Ishikawa (cell line): Measurements from ENCODE around the gene PEMT.

ENCODE experiments used
- CREB1 ChIP-seq: IDR thresholded peaks from 2 replicates; pipeline ENCODE4 v1.6.1; 2012; ENCODE audit warnings: low read depth
- FOXM1 ChIP-seq: IDR thresholded peaks from 2 replicates; pipeline ENCODE4 v1.6.1; 2012; ENCODE audit warnings: low read depth, borderline replicate concordance
- TF ChIP-seq, protein P1 (sequence below): IDR thresholded peaks from 2 replicates; pipeline ENCODE4 v1.6.1; 2012
- TF ChIP-seq, protein P2 (sequence below): IDR thresholded peaks from 2 replicates; pipeline ENCODE4 v1.6.1; 2012

DNA sequence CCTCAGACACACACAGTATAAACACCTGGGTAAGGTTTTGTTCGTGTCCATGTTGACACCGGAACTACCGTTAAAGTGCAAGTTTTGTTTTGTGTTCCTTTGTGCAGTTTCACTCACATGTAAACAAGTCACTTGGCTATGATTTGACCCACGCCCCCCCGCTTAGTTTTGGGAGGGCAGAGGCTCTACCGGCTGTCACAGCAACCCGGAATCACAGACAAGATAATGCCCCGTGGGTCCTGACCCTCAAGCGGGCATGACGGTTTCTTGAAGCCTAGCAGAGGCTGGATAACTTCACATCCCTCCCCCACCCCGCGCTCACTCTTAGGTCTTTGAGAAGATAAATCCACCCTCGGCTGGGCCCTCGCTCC lies 97.0 kb downstream of the PEMT start:
- TF ChIP-seq, protein P1, sequence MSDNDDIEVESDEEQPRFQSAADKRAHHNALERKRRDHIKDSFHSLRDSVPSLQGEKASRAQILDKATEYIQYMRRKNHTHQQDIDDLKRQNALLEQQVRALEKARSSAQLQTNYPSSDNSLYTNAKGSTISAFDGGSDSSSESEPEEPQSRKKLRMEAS: no peak
- no peak for TF ChIP-seq FOXM1
- no peak for TF ChIP-seq CREB1
- TF ChIP-seq, protein P2, sequence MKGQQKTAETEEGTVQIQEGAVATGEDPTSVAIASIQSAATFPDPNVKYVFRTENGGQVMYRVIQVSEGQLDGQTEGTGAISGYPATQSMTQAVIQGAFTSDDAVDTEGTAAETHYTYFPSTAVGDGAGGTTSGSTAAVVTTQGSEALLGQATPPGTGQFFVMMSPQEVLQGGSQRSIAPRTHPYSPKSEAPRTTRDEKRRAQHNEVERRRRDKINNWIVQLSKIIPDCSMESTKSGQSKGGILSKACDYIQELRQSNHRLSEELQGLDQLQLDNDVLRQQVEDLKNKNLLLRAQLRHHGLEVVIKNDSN: no peak
